Measurements from ENCODE around the gene XYLT1. TPM values are rescaled to one million over a fixed set of nuclear protein-coding genes. Genes with fewer than 3 reads are reported as not detected.

XYLT1 gene
- total and polyA plus RNA-seq, 2 of the 13 experiments (the other 11 are each of a cell fraction or from before 2014, with no cell fraction given): not detected

- ChIA-PET POLR2A (no interaction called here), CTCF (ENCODE audit: low intra/inter-chr PET ratio, low total read pairs) (no interaction called here)
- Histone ChIP-seq H3K79me2 (ENCODE audit: insufficient read depth, low read length) (no peaks in the 10 kb centered on the region), H3K4me3 (replicated peaks in 1 of 3; ENCODE audit: insufficient read depth in 1 of 3, low read depth in 2 of 3, low read length in 3 of 3) (no peak overlapping the region), H4K20me1 (ENCODE audit: insufficient read depth, low read length) (no peaks in the 10 kb centered on the region), H3K27ac (ENCODE audit: extremely low read length, insufficient read depth, low read length) (no peak overlapping the region), H3K9me3 (ENCODE audit: low read length) (peaks cover 7% of the 10 kb centered on the region; the same call in 1 of the 2 replicates), H3K4me1 (ENCODE audit: insufficient read depth, low read length) (no peaks in the 10 kb centered on the region), H3K4me2 (ENCODE audit: low read depth, low read length) (no peak overlapping the region), H3K9ac (ENCODE audit: insufficient read depth, low read depth, low read length) (no peak overlapping the region), H2AFZ (ENCODE audit: low read length) (no peak overlapping the region), H3K36me3 (replicated peaks in 1 of 2; ENCODE audit: control insufficient read depth in 1 of 2, insufficient read depth in 2 of 2, low read length in 2 of 2) (no peaks in the 10 kb centered on the region), H3K27me3 (ENCODE audit: control insufficient read depth in 1 of 2, insufficient read depth in 2 of 2, low read length in 2 of 2) (peaks cover 0 to 4% of the 10 kb centered on the region in 2 experiments; a peak in 1 of 5 replicates)
- peak; percentile 34 for FAIRE-seq
- TF ChIP-seq ZNF652 (CRISPR knock-in tag; IDR thresholded peaks at IDR 0.05; ENCODE audit: borderline replicate concordance, low read depth): no peak
- TF ChIP-seq NAIF1 (CRISPR knock-in tag; IDR thresholded peaks at IDR 0.05; ENCODE audit: borderline replicate concordance): no peak
- in situ Hi-C loops (cut with HindIII; ENCODE audit: extremely low pct_ligation_motif_present, low pct_unique_long_range_greater_than_20kb) (no loop called here), intact Hi-C loops (cut with micrococcal nuclease; ENCODE audit: unreplicated experiment) (no loop called here)
- ATAC-seq: no peak
- DNase-seq (ENCODE audit: low spot score): no peak
- WGBS (ENCODE audit: low lambda C conversion rate): 0% methylated on average over 5 of the region's 5 CpGs
- BruUV-seq (replicated peaks): no TSS peak
These were observed 32.6 kb upstream of the XYLT1 start for GRCh38 chr16:17503331-17503730.

- Histone ChIP-seq H4K20me1 (ENCODE audit: insufficient read depth, low read length) (no peaks in the 10 kb centered on the region), H3K4me1 (ENCODE audit: insufficient read depth, low read length) (no peaks in the 10 kb centered on the region), H3K36me3 (replicated peaks in 1 of 2; ENCODE audit: control insufficient read depth in 1 of 2, insufficient read depth in 2 of 2, low read length in 2 of 2) (no peaks in the 10 kb centered on the region), H3K4me2 (ENCODE audit: low read depth, low read length) (no peak overlapping the region), H3K9me3 (ENCODE audit: low read length) (no peaks in the 10 kb centered on the region), H3K27me3 (ENCODE audit: control insufficient read depth in 1 of 2, insufficient read depth in 2 of 2, low read length in 2 of 2) (peaks cover 0 to 4% of the 10 kb centered on the region in 2 experiments; a peak in 1 of 5 replicates), H3K9ac (ENCODE audit: insufficient read depth, low read depth, low read length) (no peak overlapping the region), H2AFZ (ENCODE audit: low read length) (no peak overlapping the region), H3K27ac (ENCODE audit: extremely low read length, insufficient read depth, low read length) (no peak overlapping the region), H3K4me3 (replicated peaks in 1 of 3; ENCODE audit: insufficient read depth in 1 of 3, low read depth in 2 of 3, low read length in 3 of 3) (no peak overlapping the region), H3K79me2 (ENCODE audit: insufficient read depth, low read length) (no peaks in the 10 kb centered on the region)
- ChIA-PET POLR2A (no interaction called here), CTCF (ENCODE audit: low intra/inter-chr PET ratio, low total read pairs) (no interaction called here)
- intact Hi-C loops (cut with micrococcal nuclease; ENCODE audit: unreplicated experiment) (no loop called here), in situ Hi-C loops (cut with HindIII; ENCODE audit: extremely low pct_ligation_motif_present, low pct_unique_long_range_greater_than_20kb) (no loop called here)
- DNase-seq (ENCODE audit: low spot score): no peak
- 36% methylated on average over 9 of the region's 9 CpGs for WGBS (ENCODE audit: low lambda C conversion rate)
- no TSS peak for BruUV-seq (replicated peaks)
- no peak for TF ChIP-seq RFX5 (IDR thresholded peaks at IDR 0.05; ENCODE audit: low read depth, low read length)
- no peak for TF ChIP-seq PTBP1 (IDR thresholded peaks at IDR 0.05; ENCODE audit: low read depth, low read length, poor library complexity, severe bottlenecking)
- TF ChIP-seq ZNF562 (CRISPR knock-in tag; IDR thresholded peaks at IDR 0.05; ENCODE audit: borderline replicate concordance): no peak
- TF ChIP-seq ATF3 (CRISPR knock-in tag; IDR thresholded peaks at IDR 0.05): no peak
- TF ChIP-seq FOXK2 (IDR thresholded peaks at IDR 0.05): no peak
- no peak for TF ChIP-seq HNF4A (CRISPR knock-in tag; IDR thresholded peaks at IDR 0.05)
- no peak for TF ChIP-seq RARA (CRISPR knock-in tag; IDR thresholded peaks at IDR 0.05)
- TF ChIP-seq RARG (CRISPR knock-in tag; IDR thresholded peaks at IDR 0.05; ENCODE audit: low read depth): no peak
- no peak for TF ChIP-seq NPAS2 (CRISPR knock-in tag; IDR thresholded peaks at IDR 0.05; ENCODE audit: borderline replicate concordance)
- no peak for TF ChIP-seq ZNF564 (CRISPR knock-in tag; IDR thresholded peaks at IDR 0.05)
- no peak for TF ChIP-seq ZNF3 (CRISPR knock-in tag; IDR thresholded peaks at IDR 0.05)
- no peak for TF ChIP-seq TBP (CRISPR knock-in tag; IDR thresholded peaks at IDR 0.05)
- TF ChIP-seq ZNF136 (CRISPR knock-in tag; IDR thresholded peaks at IDR 0.05; ENCODE audit: low read depth): no peak
- no peak for TF ChIP-seq GATA4 (IDR thresholded peaks at IDR 0.05; ENCODE audit: borderline replicate concordance, low read depth)
- no peak for ATAC-seq
- FAIRE-seq: no peak
These were observed 30.6 kb upstream of the XYLT1 start for GRCh38 chr16:17501321-17501720.

All from HepG2 (cell line).